Activated B cell treated with CpG ODN at 0.5 μM for 24 hours (primary cell): Measurements from ENCODE around the gene SEC31B. TPM values are rescaled to one million over a fixed set of nuclear protein-coding genes. Genes with fewer than 3 reads are reported as not detected.

Experiments
- ATAC-seq: fragments of 200-7000 bp; cut with Tn5 transposase; one replicate; pipeline ENCODE4 v1.10.0; 2021; ENCODE audit warnings: low read depth, mild to moderate bottlenecking, moderate library complexity
- CTCF ChIA-PET: fragments of 350-600 bp; sonication (Branson Sonifier 250); formaldehyde crosslinking; loops from one replicate; lab custom pipeline; 2021; ENCODE audit warnings: antibody characterized with exemption; lab: Charles Lee
- POLR2A ChIA-PET: fragments of 350-600 bp; sonication (Branson Sonifier 250); formaldehyde crosslinking; loops from one replicate; lab custom pipeline; 2021; ENCODE audit warnings: antibody characterized with exemption; lab: Charles Lee
- DNase-seq: peaks from one replicate; pipeline ENCODE4 v3.0.0; 2022
- H3K27ac Mint-ChIP-seq: one replicate; pipeline ENCODE4 v1.8.0; 2020; ENCODE audit warnings: mixed read lengths
- H3K27me3 Mint-ChIP-seq: one replicate; pipeline ENCODE4 v1.8.0; 2021; ENCODE audit warnings: mixed read lengths
- H3K36me3 Mint-ChIP-seq: one replicate; pipeline ENCODE4 v1.8.0; 2021; ENCODE audit warnings: low read depth, mixed read lengths
- H3K4me1 Mint-ChIP-seq: one replicate; pipeline ENCODE4 v1.8.0; 2021; ENCODE audit warnings: mixed read lengths
- H3K4me3 Mint-ChIP-seq: one replicate; pipeline ENCODE4 v1.8.0; 2020; ENCODE audit warnings: mild to moderate bottlenecking, mixed read lengths
- H3K9me3 Mint-ChIP-seq: one replicate; pipeline ENCODE4 v1.8.0; 2020; ENCODE audit warnings: mixed read lengths
- intact Hi-C: fragments of 100-400 bp; cut with micrococcal nuclease; formaldehyde crosslinking; loops from one replicate; pipeline ENCODE4 v1.15.1; 2024
- total RNA-seq: library from RNA; stranded (reverse); gene quantifications from 2 replicates; pipeline ENCODE4 v1.2.3, GENCODE V29; 2022
- TF ChIP-seq, protein P1 (sequence below): fragments of 200-600 bp; IDR thresholded peaks from one replicate; pipeline ENCODE4 v1.8.0; 2022; ENCODE audit warnings: antibody characterized with exemption, mild to moderate bottlenecking

SEC31B gene
- total RNA-seq, 1 donor from 2014 or later = 21.6 TPM

DNA sequence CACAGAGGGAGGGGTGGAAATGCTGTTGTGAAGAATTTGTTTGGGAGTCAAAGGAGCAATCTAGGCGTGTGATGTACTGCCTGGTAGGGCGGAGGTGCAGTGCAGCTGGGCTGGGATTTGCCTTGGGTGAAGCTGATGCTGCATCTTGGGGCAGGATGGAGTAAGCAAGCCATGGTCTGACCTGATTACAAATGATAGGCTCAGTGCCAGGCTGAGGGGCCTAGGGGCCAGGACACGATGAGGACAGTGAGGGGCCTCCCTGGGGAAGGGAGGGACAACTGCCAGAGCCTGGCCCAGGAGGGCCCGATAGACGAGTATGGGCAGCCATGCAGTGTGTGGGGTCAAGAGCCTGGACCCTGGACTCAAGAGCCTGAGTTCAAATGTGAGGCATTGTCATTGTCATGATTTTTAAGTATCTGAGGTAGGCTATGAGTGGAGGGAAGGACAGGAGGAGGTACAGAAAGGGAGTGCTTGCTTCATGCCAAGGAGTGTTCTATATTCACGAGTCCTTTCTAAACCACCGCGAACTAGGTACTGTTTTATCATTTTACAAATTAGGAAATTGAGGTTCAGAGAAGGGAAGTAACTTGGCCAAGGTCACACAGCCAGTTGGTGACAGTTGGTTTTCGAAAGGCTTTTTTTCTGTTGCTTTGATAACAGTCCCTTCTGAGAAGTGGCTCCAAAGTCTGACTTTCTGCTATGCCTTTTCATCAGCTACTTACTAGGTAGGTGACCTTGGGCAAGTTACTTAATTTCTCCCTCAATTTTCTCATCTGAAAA, 45.7 kb upstream of the SEC31B start:
- DNase-seq (no peak), ATAC-seq (no peak)
- Mint-ChIP-seq H3K27me3 (peaks cover 54% of the 10 kb centered on the region), H3K27ac (no peak overlapping the region), H3K4me1 (peaks cover 15% of the 10 kb centered on the region), H3K4me3 (no peak overlapping the region), H3K9me3 (no peaks in the 10 kb centered on the region), H3K36me3 (no peaks in the 10 kb centered on the region)
- intact Hi-C loops = no loop called here
- ChIA-PET POLR2A (no interaction called here), CTCF (no interaction called here)
- TF ChIP-seq, protein P1, sequence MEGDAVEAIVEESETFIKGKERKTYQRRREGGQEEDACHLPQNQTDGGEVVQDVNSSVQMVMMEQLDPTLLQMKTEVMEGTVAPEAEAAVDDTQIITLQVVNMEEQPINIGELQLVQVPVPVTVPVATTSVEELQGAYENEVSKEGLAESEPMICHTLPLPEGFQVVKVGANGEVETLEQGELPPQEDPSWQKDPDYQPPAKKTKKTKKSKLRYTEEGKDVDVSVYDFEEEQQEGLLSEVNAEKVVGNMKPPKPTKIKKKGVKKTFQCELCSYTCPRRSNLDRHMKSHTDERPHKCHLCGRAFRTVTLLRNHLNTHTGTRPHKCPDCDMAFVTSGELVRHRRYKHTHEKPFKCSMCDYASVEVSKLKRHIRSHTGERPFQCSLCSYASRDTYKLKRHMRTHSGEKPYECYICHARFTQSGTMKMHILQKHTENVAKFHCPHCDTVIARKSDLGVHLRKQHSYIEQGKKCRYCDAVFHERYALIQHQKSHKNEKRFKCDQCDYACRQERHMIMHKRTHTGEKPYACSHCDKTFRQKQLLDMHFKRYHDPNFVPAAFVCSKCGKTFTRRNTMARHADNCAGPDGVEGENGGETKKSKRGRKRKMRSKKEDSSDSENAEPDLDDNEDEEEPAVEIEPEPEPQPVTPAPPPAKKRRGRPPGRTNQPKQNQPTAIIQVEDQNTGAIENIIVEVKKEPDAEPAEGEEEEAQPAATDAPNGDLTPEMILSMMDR = no peak

DNA sequence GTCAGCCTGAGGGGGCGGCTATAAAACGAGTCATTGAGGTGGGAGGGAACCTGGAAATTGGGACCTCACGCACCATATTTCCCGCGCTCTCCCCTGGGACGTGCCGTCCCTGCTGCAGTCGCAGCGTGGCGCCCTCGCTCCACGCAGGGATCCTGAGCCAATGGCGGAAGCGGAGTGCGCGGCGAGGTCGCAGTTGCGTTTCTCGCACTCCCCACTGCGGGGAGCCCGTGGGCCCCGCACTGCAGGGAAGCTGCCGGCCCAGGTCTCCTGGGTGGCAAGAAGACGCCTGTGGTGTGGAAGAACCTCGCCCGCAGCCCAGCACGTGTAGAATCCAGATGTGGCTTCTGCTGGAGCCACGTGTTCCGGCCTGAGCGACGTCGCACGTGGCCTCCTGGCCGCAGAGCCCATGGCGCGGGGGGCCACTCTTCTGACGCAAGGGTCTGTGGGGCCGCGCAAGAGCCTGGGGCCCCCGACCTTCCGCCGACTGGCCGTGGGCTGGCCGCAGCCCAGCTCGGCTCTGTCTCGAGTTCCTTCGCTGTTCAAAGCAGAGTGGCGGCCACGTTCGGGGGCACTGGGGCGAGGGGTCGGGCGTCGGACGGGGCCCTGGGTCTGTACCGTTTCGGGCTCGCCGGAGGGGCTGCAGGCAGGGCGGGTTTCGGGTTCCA, 42.5 kb upstream of the SEC31B start:
- ATAC-seq = peak; percentile 98
- TF ChIP-seq, protein P1 = no peak
- no peaks in the 10 kb centered on the region for H3K9me3 Mint-ChIP-seq
- H3K27ac Mint-ChIP-seq = no peak overlapping the region
- POLR2A ChIA-PET = no interaction called here
- peak; percentile 62 for DNase-seq
- intact Hi-C loops = loop anchor here (1.0 to 5.0 kb wide), 6 partner anchors 181 to 452 kb away; partner anchors contain the start of gene LZTS2
- H3K4me3 Mint-ChIP-seq = peak overlapping the region; percentile 20
- peaks cover 45% of the 10 kb centered on the region for H3K27me3 Mint-ChIP-seq
- peaks cover 15% of the 10 kb centered on the region for H3K4me1 Mint-ChIP-seq
- CTCF ChIA-PET = interaction anchor here (0.7 to 1.7 kb wide), 3 partner anchors 9 to 316 kb away, joined by 4 to 6 read pairs (median 4); no protein-coding TSS in a partner anchor
- H3K36me3 Mint-ChIP-seq = peaks cover 6% of the 10 kb centered on the region

DNA sequence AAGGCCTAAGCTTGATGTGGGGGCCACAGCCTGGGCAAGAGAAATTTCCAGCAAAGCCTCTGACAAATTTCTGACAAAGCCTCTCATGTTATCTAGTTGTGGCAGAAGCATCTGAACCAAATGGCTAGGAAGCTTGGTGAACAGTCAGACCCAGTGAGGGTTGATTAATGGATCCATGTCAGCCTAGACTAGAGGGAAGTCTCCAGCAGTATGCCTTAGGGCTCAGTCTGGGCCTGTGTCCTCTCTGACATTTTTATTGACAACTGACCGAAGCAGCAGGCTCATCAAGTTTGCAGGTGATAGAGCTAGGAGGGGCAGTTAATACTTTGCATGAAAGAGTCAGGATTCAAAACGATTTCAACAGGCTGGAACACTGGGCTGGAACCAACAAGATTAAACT, 41.3 kb upstream of the SEC31B start:
- Mint-ChIP-seq H3K27ac (no peak overlapping the region), H3K9me3 (no peaks in the 10 kb centered on the region), H3K27me3 (peaks cover 34% of the 10 kb centered on the region), H3K4me1 (peaks cover 15% of the 10 kb centered on the region), H3K4me3 (no peak overlapping the region), H3K36me3 (peaks cover 17% of the 10 kb centered on the region)
- intact Hi-C loops = loop anchor here (5.0 kb wide), 1 partner anchor 436 kb away; the partner anchor contains the start of gene LZTS2
- no peak for ATAC-seq
- ChIA-PET POLR2A (no interaction called here), CTCF (interaction anchor here (0.9 to 1.2 kb wide), 3 partner anchors 182 to 321 kb away, joined by 3 to 4 read pairs (median 3); no protein-coding TSS in a partner anchor)
- no peak for DNase-seq
- TF ChIP-seq, protein P1 = no peak

DNA sequence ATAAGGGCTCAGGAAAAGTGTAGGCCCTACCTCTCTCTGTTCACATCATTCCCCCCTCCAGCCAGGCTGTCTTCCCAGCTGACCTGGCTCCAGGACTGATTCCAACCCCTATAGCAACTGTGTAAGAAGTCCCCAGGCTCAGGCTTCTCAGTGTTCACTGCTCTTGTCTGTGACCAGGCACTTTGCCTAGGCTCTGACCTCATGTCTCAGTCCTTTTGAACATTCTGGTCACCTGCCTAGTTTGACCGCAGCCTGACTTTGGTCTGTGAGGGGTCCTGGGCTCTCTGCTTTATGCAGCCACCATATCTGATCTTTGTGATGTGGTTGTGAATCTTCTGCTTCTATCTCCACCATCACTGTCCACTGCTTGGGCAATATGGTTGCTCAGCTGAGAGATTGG, 40.6 kb upstream of the SEC31B start:
- H3K27ac Mint-ChIP-seq = no peak overlapping the region
- no peak overlapping the region for H3K4me3 Mint-ChIP-seq
- intact Hi-C loops = loop anchor here (5.0 kb wide), 1 partner anchor 437 kb away; the partner anchor contains the start of gene LZTS2
- DNase-seq = no peak
- H3K27me3 Mint-ChIP-seq = peaks cover 30% of the 10 kb centered on the region
- no peaks in the 10 kb centered on the region for H3K9me3 Mint-ChIP-seq
- H3K36me3 Mint-ChIP-seq = peaks cover 20% of the 10 kb centered on the region
- ChIA-PET CTCF (interaction anchor here (0.9 to 1.2 kb wide), 3 partner anchors 183 to 321 kb away, joined by 3 to 4 read pairs (median 3); no protein-coding TSS in a partner anchor), POLR2A (no interaction called here)
- TF ChIP-seq, protein P1 = no peak
- no peak for ATAC-seq
- peaks cover 15% of the 10 kb centered on the region for H3K4me1 Mint-ChIP-seq

DNA sequence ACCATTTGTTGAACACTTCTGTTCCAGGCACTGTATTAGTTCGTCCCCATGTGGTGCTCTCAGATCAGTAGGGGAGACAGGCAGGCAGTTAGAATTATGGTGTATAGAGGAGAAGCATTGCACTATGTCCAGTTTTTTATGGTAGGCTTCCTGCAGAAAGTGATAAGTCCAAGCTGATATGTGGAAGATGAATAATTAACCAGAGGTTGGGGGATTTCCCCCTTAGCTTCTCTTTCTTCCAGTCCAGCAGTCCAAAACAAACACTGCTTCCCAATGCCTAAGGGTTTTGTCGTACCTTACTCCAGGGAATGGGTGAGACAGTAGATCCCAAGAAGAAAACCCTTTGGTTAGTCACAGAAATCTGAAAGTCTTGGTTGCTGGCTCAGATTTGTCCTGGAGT, 35.2 kb upstream of the SEC31B start:
- TF ChIP-seq, protein P1 = no peak
- Mint-ChIP-seq H3K9me3 (no peaks in the 10 kb centered on the region), H3K27me3 (no peaks in the 10 kb centered on the region), H3K4me1 (peaks cover 18% of the 10 kb centered on the region), H3K4me3 (no peak overlapping the region), H3K27ac (no peak overlapping the region), H3K36me3 (peaks cover 35% of the 10 kb centered on the region)
- ATAC-seq (no peak), DNase-seq (no peak)
- ChIA-PET POLR2A (interaction anchor here (0.6 kb wide), 1 partner anchor 320 kb away, joined by 6 read pairs; no protein-coding TSS in a partner anchor), CTCF (no interaction called here)
- intact Hi-C loops = no loop called here
